H1 (cell line): ENCODE measurements around the gene PTCRA. TPM values are rescaled to one million over a fixed set of nuclear protein-coding genes. Genes with fewer than 3 reads are reported as not detected.

Source experiments
- CTCF ChIA-PET: fragments of 300-600 bp; sonication (Branson Sonifier 250); formaldehyde crosslinking; loops from one replicate; lab custom pipeline; 2021; ENCODE audit not compliant: partially characterized antibody; lab: Charles Lee
- POLR2A ChIA-PET: fragments of 300-600 bp; sonication (Branson Sonifier 250); formaldehyde crosslinking; loops from one replicate; lab custom pipeline; 2021; ENCODE audit warnings: inconsistent platforms; ENCODE audit not compliant: partially characterized antibody; lab: Charles Lee
- DNase-seq, 2 experiments: peaks; one replicate each; pipeline versions ENCODE4 v3.0.0 to v3.0.0-alpha.2; 2010 to 2022; ENCODE audit warnings: low spot score in 2 of 2, low read depth in 1 of 2, mixed read lengths in 1 of 2
- FAIRE-seq: peaks from 2 replicates; lab custom pipeline; 2011; peaks lifted over from hg19 to GRCh38; lab: Jason Lieb, UNC
- H2AFZ ChIP-seq: 2 replicates; pipeline ENCODE4 v1.8.1; 2012; ENCODE audit warnings: low read length, inconsistent platforms
- H2AK5ac ChIP-seq: 2 replicates; pipeline ENCODE4 v1.6.1; 2013; ENCODE audit warnings: low read depth, low read length
- H2BK120ac ChIP-seq: replicated peaks from 2 replicates; pipeline ENCODE3; 2013; ENCODE audit warnings: low read depth, low read length, inconsistent platforms
- H2BK12ac ChIP-seq: 2 replicates; pipeline ENCODE4 v1.6.1; 2013; ENCODE audit warnings: low read depth, low read length
- H2BK15ac ChIP-seq: 2 replicates; pipeline ENCODE4 v1.6.1; 2013; ENCODE audit warnings: low read length
- H2BK20ac ChIP-seq: 2 replicates; pipeline ENCODE4 v1.6.1; 2013; ENCODE audit warnings: low read length
- H2BK5ac ChIP-seq: 2 replicates; pipeline ENCODE4 v1.6.1; 2013; ENCODE audit warnings: low read depth, low read length
- H3K14ac ChIP-seq: 2 replicates; pipeline ENCODE4 v1.6.1; 2013; ENCODE audit warnings: inconsistent platforms; ENCODE audit not compliant: insufficient read length
- H3K18ac ChIP-seq: 2 replicates; pipeline ENCODE4 v1.6.1; 2013; ENCODE audit warnings: low read length; ENCODE audit errors: extremely low read depth
- H3K23ac ChIP-seq: 2 replicates; pipeline ENCODE4 v1.6.1; 2013; ENCODE audit warnings: inconsistent platforms; ENCODE audit not compliant: insufficient read length
- H3K23me2 ChIP-seq: 2 replicates; pipeline ENCODE4 v1.6.1; 2013; ENCODE audit warnings: low read depth, low read length
- H3K27ac ChIP-seq: 2 replicates; pipeline ENCODE4 v1.6.1; 2011; ENCODE audit warnings: low read depth, low read length, inconsistent platforms
- H3K27me3 ChIP-seq, 4 experiments: replicated peaks in 1 of 4; 1 replicate in 1 of 4; 2 replicates in 3 of 4; pipeline versions ENCODE4 v1.6.1 to v1.8.1; 2011 to 2013; ENCODE audit warnings: low read length in 3 of 4, mild to moderate bottlenecking in 3 of 4, inconsistent platforms in 2 of 4, mixed read lengths in 2 of 4, moderate library complexity in 1 of 4; ENCODE audit not compliant: control insufficient read depth in 3 of 4, insufficient read depth in 3 of 4; ENCODE audit errors: extremely low read depth in 1 of 4
- H3K36me3 ChIP-seq, 4 experiments: 2 replicates each; pipeline versions ENCODE4 v1.6.1 to v1.8.1; 2011 to 2013; ENCODE audit warnings: mild to moderate bottlenecking in 4 of 4, low read length in 3 of 4, moderate library complexity in 2 of 4, control low read depth in 1 of 4, inconsistent platforms in 1 of 4; ENCODE audit not compliant: insufficient read depth in 4 of 4, control insufficient read depth in 2 of 4
- H3K4ac ChIP-seq: replicated peaks from 2 replicates; pipeline ENCODE3; 2013; ENCODE audit warnings: low read length, low read depth, mixed read lengths, inconsistent platforms; ENCODE audit not compliant: insufficient read length
- H3K4me1 ChIP-seq, 4 experiments: replicated peaks in 1 of 4; 1 replicate in 1 of 4; 2 replicates in 3 of 4; pipeline versions ENCODE4 v1.6.1 to v1.8.1; 2011 to 2013; ENCODE audit warnings: low read length in 3 of 4, inconsistent platforms in 2 of 4, mixed read lengths in 1 of 4; ENCODE audit not compliant: insufficient read depth in 4 of 4, control insufficient read depth in 3 of 4
- H3K4me2 ChIP-seq, 2 experiments: 2 replicates each; pipeline versions ENCODE4 v1.6.1 to v1.8.1; 2011 to 2013; ENCODE audit warnings: low read depth in 2 of 2, low read length in 2 of 2, control low read depth in 1 of 2, inconsistent platforms in 1 of 2, mild to moderate bottlenecking in 1 of 2; ENCODE audit not compliant: insufficient read depth in 1 of 2
- H3K4me3 ChIP-seq, 4 experiments: fragments of 200-600, 300-600 bp in 1 of 4; sonication (generic), shearing (Covaris generic), sonication (Bioruptor Twin) in 1 of 4; 2 replicates each; pipeline versions ENCODE4 v1.5.1 to v1.8.1; 2011 to 2016; ENCODE audit warnings: low read length in 4 of 4, low read depth in 3 of 4, control low read depth in 2 of 4, inconsistent platforms in 2 of 4, mild to moderate bottlenecking in 2 of 4, mixed read lengths in 1 of 4, moderate library complexity in 1 of 4; ENCODE audit not compliant: insufficient read depth in 2 of 4; ENCODE audit errors: extremely low read depth in 1 of 4
- H3K56ac ChIP-seq: replicated peaks from 2 replicates; pipeline ENCODE3; 2013; ENCODE audit warnings: low read depth, mild to moderate bottlenecking, mixed read lengths, low read length, inconsistent platforms; ENCODE audit not compliant: insufficient read length
- H3K79me1 ChIP-seq: 2 replicates; pipeline ENCODE4 v1.6.1; 2013; ENCODE audit warnings: low read depth, low read length, control low read depth
- H3K79me2 ChIP-seq, 2 experiments: 2 replicates each; pipeline versions ENCODE4 v1.6.1 to v1.8.1; 2012 to 2013; ENCODE audit warnings: low read length in 2 of 2, mild to moderate bottlenecking in 2 of 2, inconsistent platforms in 1 of 2; ENCODE audit not compliant: insufficient read depth in 2 of 2, control insufficient read depth in 1 of 2
- H3K9ac ChIP-seq, 4 experiments: replicated peaks in 1 of 4; 1 replicate in 1 of 4; 2 replicates in 3 of 4; pipeline versions ENCODE4 v1.6.1 to v1.8.1; 2011 to 2013; ENCODE audit warnings: low read depth in 3 of 4, low read length in 3 of 4, control low read depth in 2 of 4, mild to moderate bottlenecking in 2 of 4, moderate library complexity in 2 of 4, inconsistent platforms in 1 of 4; ENCODE audit errors: extremely low read depth in 1 of 4
- H3K9me3 ChIP-seq, 2 experiments: 2 replicates each; pipeline versions ENCODE4 v1.6.1 to v1.8.1; 2012 to 2013; ENCODE audit warnings: mild to moderate bottlenecking in 2 of 2, moderate library complexity in 2 of 2, control low read depth in 1 of 2, inconsistent platforms in 1 of 2, low read depth in 1 of 2, low read length in 1 of 2, mixed read lengths in 1 of 2; ENCODE audit not compliant: insufficient read depth in 2 of 2
- H4K20me1 ChIP-seq, 2 experiments: replicated peaks in 1 of 2; 2 replicates each; pipeline versions ENCODE3 to v1.8.1; 2011 to 2013; ENCODE audit warnings: inconsistent platforms in 2 of 2, low read length in 2 of 2, mild to moderate bottlenecking in 1 of 2; ENCODE audit not compliant: insufficient read depth in 2 of 2, control insufficient read depth in 1 of 2
- H4K5ac ChIP-seq: 2 replicates; pipeline ENCODE4 v1.6.1; 2013; ENCODE audit warnings: low read length, low read depth, mixed read lengths, inconsistent platforms; ENCODE audit not compliant: insufficient read length
- H4K8ac ChIP-seq: 2 replicates; pipeline ENCODE4 v1.8.0; 2013; ENCODE audit warnings: mild to moderate bottlenecking, moderate library complexity, low read length, inconsistent platforms; ENCODE audit not compliant: insufficient read depth; ENCODE audit errors: extremely low read depth
- H4K91ac ChIP-seq: replicated peaks from 2 replicates; pipeline ENCODE3; 2013; ENCODE audit warnings: low read length, mixed read lengths, inconsistent platforms; ENCODE audit not compliant: insufficient read length
- CBX8 ChIP-seq: fragments of 300-800, 300-1000 bp; sonication (generic); IDR thresholded peaks from 2 replicates; pipeline ENCODE4 v1.7.1; 2016; ENCODE audit warnings: low read depth, low read length, borderline replicate concordance
- MAFK ChIP-seq: IDR thresholded peaks from 2 replicates; pipeline ENCODE4 v1.6.1; 2012; ENCODE audit warnings: low read depth, mild to moderate bottlenecking, improper control_type of control experiment, low read length
- RNF2 ChIP-seq: fragments of 200-900, 300-1000 bp; sonication (generic); IDR thresholded peaks from 2 replicates; pipeline ENCODE4 v1.7.1; 2016; ENCODE audit warnings: borderline replicate concordance, low read depth, mild to moderate bottlenecking, antibody characterized with exemption, low read length; ENCODE audit not compliant: poor library complexity, severe bottlenecking; ENCODE audit errors: missing control alignments
- SP1 ChIP-seq: IDR thresholded peaks from 2 replicates; pipeline ENCODE4 v1.6.1; 2011; ENCODE audit warnings: low read depth, low read length
- TBP ChIP-seq: IDR thresholded peaks from 2 replicates; pipeline ENCODE4 v1.6.1; 2011; ENCODE audit warnings: low read depth, low read length, improper control_type of control experiment
- TEAD4 ChIP-seq: IDR thresholded peaks from 2 replicates; pipeline ENCODE4 v1.6.1; 2012; ENCODE audit warnings: low read depth, low read length, inconsistent platforms, mixed read lengths
- WGBS, 2 experiments: shearing (Covaris generic) in 1 of 2; methylation state at CpG; one replicate each; pipeline versions ENCODE4 v1.1.6 to v1.1.7; 2013 to 2015; ENCODE audit warnings: low lambda C conversion rate in 2 of 2, mixed read lengths in 2 of 2, inconsistent platforms in 1 of 2, low coverage in 1 of 2, missing lambda C conversion rate in 1 of 2; ENCODE audit not compliant: insufficient replicate concordance in 2 of 2, insufficient coverage in 1 of 2, insufficient read length in 1 of 2; ENCODE audit errors: extremely low coverage in 1 of 2, missing lambda C conversion rate in 1 of 2; 5-methylcytosine and 5-hydroxymethylcytosine counted together
- polyA plus RNA-seq, 7 experiments: library from polyadenylated mRNA; depleted of rRNA in 3 of 7; stranded (reverse) in 5 of 7; unstranded in 2 of 7; fragments of >200 nt in 5 of 7; fragments of 200-250 nt in 2 of 7; gene quantifications; 1 replicate in 5 of 7; 2 replicates in 1 of 7; 4 replicates in 1 of 7; pipeline versions ENCODE4 v1.2.1 to v1.2.3, GENCODE V29; 2011 to 2013; ENCODE audit warnings: missing spikeins in 2 of 7, mixed read lengths in 2 of 7
- total RNA-seq: library from RNA; stranded (reverse); fragmentation: NEBNext Ultra II Directional; extraction: Animal tissue kit (Norgen Biotek cat#: 25700); gene quantifications from 2 replicates; pipeline ENCODE4 v1.2.1, GENCODE V29; 2021

The PTCRA gene
- total and polyA plus RNA-seq, 2 of the 8 experiments (the other 6 are each of a cell fraction or from before 2014, with no cell fraction given), result not detected

GRCh38 chr6:42967228-42967627 is 51.4 kb downstream of the PTCRA start:
- no peaks in the 10 kb centered on the region for H3K79me2 ChIP-seq
- ChIA-PET POLR2A (interaction anchor here (0.6 to 4.4 kb wide), 2 partner anchors 12 to 203 kb away, joined by 4 to 27 read pairs; partner anchors contain the start of gene PEX6), CTCF (interaction anchor here (0.5 to 3.5 kb wide), 3 partner anchors 45 to 658 kb away, joined by 3 to 18 read pairs (median 3); no protein-coding TSS in a partner anchor)
- no peak overlapping the region for H3K4me3 ChIP-seq
- no peak overlapping the region for H4K8ac ChIP-seq
- H3K9ac ChIP-seq, result no peak overlapping the region
- H3K36me3 ChIP-seq, result peaks cover 0 to 2% (median 0%) of the 10 kb centered on the region in 4 experiments; a peak in 1 of 8 replicates
- peaks cover 0 to 2% of the 10 kb centered on the region in 2 experiments for H4K20me1 ChIP-seq
- H3K79me1 ChIP-seq, result no peaks in the 10 kb centered on the region; the same call in 1 of the 2 replicates
- no peak overlapping the region for H4K91ac ChIP-seq
- H3K4ac ChIP-seq, result no peak overlapping the region
- H3K23me2 ChIP-seq, result no peaks in the 10 kb centered on the region
- H3K23ac ChIP-seq, result no peak overlapping the region
- no peak overlapping the region for H3K14ac ChIP-seq
- no peaks in the 10 kb centered on the region for H3K27me3 ChIP-seq
- no peak overlapping the region for H4K5ac ChIP-seq
- FAIRE-seq, result no peak
- H2BK120ac ChIP-seq, result no peak overlapping the region
- H3K56ac ChIP-seq, result no peak overlapping the region
- no peak overlapping the region for H2BK5ac ChIP-seq
- H3K4me1 ChIP-seq, result peaks cover 0 to 10% (median 4%) of the 10 kb centered on the region in 4 experiments; a peak in 5 of 7 replicates
- no peaks in the 10 kb centered on the region for H3K9me3 ChIP-seq
- H2BK15ac ChIP-seq, result no peak overlapping the region
- H3K27ac ChIP-seq, result no peak overlapping the region
- H2AFZ ChIP-seq, result no peak overlapping the region
- H2BK20ac ChIP-seq, result no peak overlapping the region
- H3K18ac ChIP-seq, result no peak overlapping the region
- H2AK5ac ChIP-seq, result no peak overlapping the region
- H2BK12ac ChIP-seq, result no peak overlapping the region
- H3K4me2 ChIP-seq, result no peak overlapping the region
- 96% methylated on average over 11 of the region's 11 CpGs; no CpG with 5 or more reads in 1 of the 2 experiments for WGBS, 2 experiments
- no peak for DNase-seq
- no peak for TF ChIP-seq TEAD4
- no peak for TF ChIP-seq SP1
- TF ChIP-seq RNF2, result no peak
- TF ChIP-seq MAFK, result no peak
- no peak for TF ChIP-seq CBX8
- no peak for TF ChIP-seq TBP
